Neural progenitor cell (in vitro differentiated cells): ENCODE measurements around the gene TMPRSS11D. TPM values are rescaled to one million over a fixed set of nuclear protein-coding genes. Genes with fewer than 3 reads are reported as not detected.

ENCODE experiments used
- DNase-seq: peaks from one replicate; pipeline ENCODE4 v3.0.0-alpha.2; 2016; ENCODE audit warnings: low spot score
- H2AFZ ChIP-seq: fragments of 200-600 bp; sonication (generic); replicated peaks from 2 replicates; pipeline ENCODE4 v1.6.1; 2016; ENCODE audit warnings: antibody characterized with exemption
- H3F3A ChIP-seq: fragments of 200-600 bp; sonication (generic); 2 replicates; pipeline ENCODE4 v1.6.1; 2016; ENCODE audit warnings: antibody characterized with exemption, low read depth
- H3K27ac ChIP-seq: fragments of 200-600 bp; sonication (generic); 2 replicates; pipeline ENCODE4 v1.5.1; 2016; ENCODE audit warnings: mild to moderate bottlenecking
- H3K27me3 ChIP-seq: fragments of 200-600 bp; sonication (generic); 2 replicates; pipeline ENCODE4 v1.6.1; 2016; ENCODE audit warnings: mild to moderate bottlenecking, moderate library complexity
- H3K36me3 ChIP-seq: fragments of 200-600 bp; sonication (generic); 2 replicates; pipeline ENCODE4 v1.5.1; 2016
- H3K4me1 ChIP-seq: fragments of 200-600 bp; sonication (generic); 2 replicates; pipeline ENCODE4 v1.6.1; 2016; ENCODE audit warnings: mixed run types
- H3K4me2 ChIP-seq: fragments of 200-600 bp; sonication (generic); 2 replicates; pipeline ENCODE4 v1.6.1; 2016
- H3K4me3 ChIP-seq: fragments of 200-600 bp; sonication (generic); 2 replicates; pipeline ENCODE4 v1.5.1; 2016
- H3K79me2 ChIP-seq: fragments of 200-600 bp; sonication (generic); 2 replicates; pipeline ENCODE4 v1.6.1; 2016; ENCODE audit warnings: low read depth
- H3K9ac ChIP-seq: fragments of 200-600 bp; sonication (generic); 2 replicates; pipeline ENCODE4 v1.6.1; 2016
- H3K9me3 ChIP-seq: fragments of 200-600 bp; sonication (generic); 2 replicates; pipeline ENCODE4 v1.5.1; 2016; ENCODE audit warnings: low read depth
- H4K20me1 ChIP-seq: fragments of 200-600 bp; sonication (generic); 2 replicates; pipeline ENCODE4 v1.6.1; 2016; ENCODE audit warnings: low read depth
- H3K27ac Mint-ChIP-seq: 3 replicates; pipeline ENCODE4 v1.8.0; 2021; ENCODE audit warnings: mixed read lengths
- H3K27me3 Mint-ChIP-seq: 2 replicates; pipeline ENCODE4 v1.8.0; 2022; ENCODE audit warnings: low read depth, mild to moderate bottlenecking, inconsistent platforms, moderate library complexity, mixed read lengths; ENCODE audit not compliant: insufficient read depth
- H3K36me3 Mint-ChIP-seq: 3 replicates; pipeline ENCODE4 v1.8.0; 2021; ENCODE audit warnings: mixed read lengths
- H3K4me1 Mint-ChIP-seq: 3 replicates; pipeline ENCODE4 v1.8.0; 2021; ENCODE audit warnings: mixed read lengths
- H3K4me3 Mint-ChIP-seq: 3 replicates; pipeline ENCODE4 v1.8.0; 2021; ENCODE audit warnings: mild to moderate bottlenecking, moderate library complexity, mixed read lengths
- H3K9me3 Mint-ChIP-seq: 3 replicates; pipeline ENCODE4 v1.8.0; 2020; ENCODE audit warnings: mixed read lengths
- EZH2 ChIP-seq: fragments of 200-600 bp; sonication (generic); IDR thresholded peaks from 2 replicates; pipeline ENCODE4 v1.6.1; 2017; ENCODE audit warnings: antibody characterized with exemption, mild to moderate bottlenecking, moderate library complexity
- EZH2phosphoT487 ChIP-seq: fragments of 200-600 bp; sonication (generic); IDR thresholded peaks from 2 replicates; pipeline ENCODE4 v1.6.1; 2017; ENCODE audit warnings: antibody characterized with exemption
- total RNA-seq: library from RNA; depleted of rRNA; stranded (reverse); fragments of >200 nt; gene quantifications from 2 replicates; pipeline ENCODE4 v1.2.3, GENCODE V29; 2015; ENCODE audit warnings: low replicate concordance
- TF ChIP-seq, protein P1 (sequence below): fragments of 200-600 bp; sonication (generic); IDR thresholded peaks from 2 replicates; pipeline ENCODE4 v1.5.1; 2017; ENCODE audit warnings: antibody characterized with exemption, mild to moderate bottlenecking

TMPRSS11D gene
- total RNA-seq, 1 donor from 2014 or later, result not detected

DNA sequence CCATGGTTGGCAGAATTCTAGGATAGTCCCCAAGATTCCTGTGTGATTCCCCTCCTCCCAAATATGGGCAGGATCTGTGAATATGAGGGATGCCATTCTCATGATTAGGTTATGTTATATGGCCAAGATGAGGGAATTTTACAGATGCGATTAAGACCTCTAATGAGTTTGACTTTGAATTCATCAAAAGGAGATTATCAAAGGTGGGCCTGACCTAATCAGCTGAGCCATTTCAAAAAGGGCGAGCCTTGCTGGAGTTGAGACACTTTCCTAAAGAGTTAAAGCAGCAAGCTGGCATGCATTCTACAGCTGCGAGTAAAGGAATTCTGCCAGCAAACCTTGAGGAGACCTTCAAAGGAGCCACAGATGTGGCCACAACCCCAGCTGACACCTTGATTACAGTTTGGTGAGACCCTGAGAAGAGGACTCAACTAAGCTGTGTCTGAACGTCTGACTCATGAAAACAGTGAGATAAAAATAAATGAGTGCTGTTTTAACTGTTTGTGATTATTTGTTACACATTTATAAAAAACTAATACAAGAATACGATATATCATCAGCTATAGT lies 31.7 kb upstream of the TMPRSS11D start:
- Mint-ChIP-seq H3K36me3 (no peaks in the 10 kb centered on the region), H3K27ac (no peak overlapping the region), H3K27me3 (no peaks in the 10 kb centered on the region), H3K4me1 (no peaks in the 10 kb centered on the region), H3K9me3 (no peaks in the 10 kb centered on the region), H3K4me3 (no peak overlapping the region)
- no peak overlapping the region for H3K4me2 ChIP-seq
- no peaks in the 10 kb centered on the region for H3K4me1 ChIP-seq
- H3K4me3 ChIP-seq, result no peak overlapping the region
- no peak for DNase-seq
- H3K27me3 ChIP-seq, result no peaks in the 10 kb centered on the region
- H2AFZ ChIP-seq, result no peak overlapping the region
- no peaks in the 10 kb centered on the region for H3K9me3 ChIP-seq
- H3K36me3 ChIP-seq, result no peaks in the 10 kb centered on the region
- H3K27ac ChIP-seq, result no peak overlapping the region
- H3F3A ChIP-seq, result no peaks in the 10 kb centered on the region
- H4K20me1 ChIP-seq, result no peaks in the 10 kb centered on the region
- H3K79me2 ChIP-seq, result no peaks in the 10 kb centered on the region
- H3K9ac ChIP-seq, result no peak overlapping the region
- no peak for TF ChIP-seq EZH2
- TF ChIP-seq, protein P1, sequence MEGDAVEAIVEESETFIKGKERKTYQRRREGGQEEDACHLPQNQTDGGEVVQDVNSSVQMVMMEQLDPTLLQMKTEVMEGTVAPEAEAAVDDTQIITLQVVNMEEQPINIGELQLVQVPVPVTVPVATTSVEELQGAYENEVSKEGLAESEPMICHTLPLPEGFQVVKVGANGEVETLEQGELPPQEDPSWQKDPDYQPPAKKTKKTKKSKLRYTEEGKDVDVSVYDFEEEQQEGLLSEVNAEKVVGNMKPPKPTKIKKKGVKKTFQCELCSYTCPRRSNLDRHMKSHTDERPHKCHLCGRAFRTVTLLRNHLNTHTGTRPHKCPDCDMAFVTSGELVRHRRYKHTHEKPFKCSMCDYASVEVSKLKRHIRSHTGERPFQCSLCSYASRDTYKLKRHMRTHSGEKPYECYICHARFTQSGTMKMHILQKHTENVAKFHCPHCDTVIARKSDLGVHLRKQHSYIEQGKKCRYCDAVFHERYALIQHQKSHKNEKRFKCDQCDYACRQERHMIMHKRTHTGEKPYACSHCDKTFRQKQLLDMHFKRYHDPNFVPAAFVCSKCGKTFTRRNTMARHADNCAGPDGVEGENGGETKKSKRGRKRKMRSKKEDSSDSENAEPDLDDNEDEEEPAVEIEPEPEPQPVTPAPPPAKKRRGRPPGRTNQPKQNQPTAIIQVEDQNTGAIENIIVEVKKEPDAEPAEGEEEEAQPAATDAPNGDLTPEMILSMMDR, result no peak
- TF ChIP-seq EZH2phosphoT487, result no peak

- Histone ChIP-seq H3K4me2 (no peak overlapping the region), H2AFZ (no peak overlapping the region), H3K9me3 (no peaks in the 10 kb centered on the region), H3K27ac (no peak overlapping the region), H3F3A (no peaks in the 10 kb centered on the region), H3K4me3 (no peak overlapping the region), H4K20me1 (no peaks in the 10 kb centered on the region), H3K4me1 (no peaks in the 10 kb centered on the region), H3K79me2 (no peaks in the 10 kb centered on the region), H3K27me3 (no peaks in the 10 kb centered on the region), H3K9ac (no peak overlapping the region), H3K36me3 (no peaks in the 10 kb centered on the region)
- TF ChIP-seq EZH2phosphoT487 (no peak), EZH2 (no peak)
- TF ChIP-seq, protein P1, result no peak
- Mint-ChIP-seq H3K9me3 (no peaks in the 10 kb centered on the region), H3K4me3 (no peak overlapping the region), H3K27me3 (no peaks in the 10 kb centered on the region), H3K4me1 (no peaks in the 10 kb centered on the region), H3K36me3 (no peaks in the 10 kb centered on the region), H3K27ac (no peak overlapping the region)
- DNase-seq, result no peak
These were observed 28.3 kb upstream of the TMPRSS11D start for GRCh38 chr4:67912080-67912479.

- Histone ChIP-seq H3K9ac (no peak overlapping the region), H3K27ac (no peak overlapping the region), H3K4me2 (no peak overlapping the region), H3K36me3 (no peaks in the 10 kb centered on the region), H3K79me2 (no peaks in the 10 kb centered on the region), H4K20me1 (no peaks in the 10 kb centered on the region), H3K4me1 (no peaks in the 10 kb centered on the region), H3K4me3 (no peak overlapping the region), H3K9me3 (no peaks in the 10 kb centered on the region), H2AFZ (no peak overlapping the region), H3F3A (no peaks in the 10 kb centered on the region), H3K27me3 (no peaks in the 10 kb centered on the region)
- Mint-ChIP-seq H3K27me3 (no peaks in the 10 kb centered on the region), H3K36me3 (no peaks in the 10 kb centered on the region), H3K4me1 (no peaks in the 10 kb centered on the region), H3K27ac (no peak overlapping the region), H3K4me3 (no peak overlapping the region), H3K9me3 (no peaks in the 10 kb centered on the region)
- no peak for DNase-seq
- TF ChIP-seq EZH2, result no peak
- TF ChIP-seq, protein P1, result no peak
- TF ChIP-seq EZH2phosphoT487, result no peak
These were observed 27.8 kb upstream of the TMPRSS11D start for GRCh38 chr4:67911638-67912037.
